ENCODE data around the gene FAM83D. TPM values are rescaled to one million over a fixed set of nuclear protein-coding genes. Genes with fewer than 3 reads are reported as not detected.

FAM83D gene
- total and polyA plus RNA-seq, 2 of the 8 experiments (the other 6 are each of a cell fraction or from before 2014, with no cell fraction given): 60.9 to 62.6 TPM

DNA sequence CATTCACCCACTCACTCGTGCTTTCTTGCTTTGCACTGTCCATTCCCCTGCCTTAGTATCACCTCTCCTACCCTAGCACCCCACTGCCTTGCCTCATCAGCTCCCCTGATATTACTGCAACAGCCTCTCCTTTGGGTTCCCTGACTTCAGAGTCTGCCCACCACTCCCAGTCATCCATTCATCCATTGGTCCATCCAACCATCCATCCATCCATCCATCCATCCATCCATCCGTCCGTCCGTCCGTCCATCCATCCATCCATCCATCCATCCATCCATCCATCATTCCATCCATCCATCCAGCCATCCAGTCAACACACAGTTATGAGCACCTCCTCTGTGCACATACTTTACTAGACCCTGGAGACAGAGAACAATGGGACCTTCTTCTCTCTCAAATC is 22.9 kb upstream of the FAM83D start:
- Histone ChIP-seq H3K9me3 (ENCODE audit: insufficient read depth in 2 of 2, low read depth in 1 of 2, low read length in 1 of 2) (no peaks in the 10 kb centered on the region), H2BK15ac (ENCODE audit: low read length) (no peak overlapping the region), H3K79me1 (ENCODE audit: low read depth, low read length) (no peaks in the 10 kb centered on the region), H4K5ac (ENCODE audit: insufficient read length, low read depth, low read length) (no peak overlapping the region), H4K20me1 (replicated peaks in 1 of 2; ENCODE audit: control insufficient read depth in 1 of 2, insufficient read depth in 2 of 2, low read length in 2 of 2) (peaks cover 0 to 3% of the 10 kb centered on the region in 2 experiments), H4K91ac (replicated peaks; ENCODE audit: insufficient read length, low read length) (no peak overlapping the region), H2AK5ac (ENCODE audit: low read depth, low read length) (no peak overlapping the region), H2AFZ (ENCODE audit: low read length) (no peak overlapping the region), H4K8ac (ENCODE audit: extremely low read depth, insufficient read depth, low read length) (no peak overlapping the region), H3K23me2 (ENCODE audit: low read depth, low read length) (peaks cover 5% of the 10 kb centered on the region; the same call in 1 of the 2 replicates), H3K4me3 (ENCODE audit: extremely low read depth in 1 of 4, insufficient read depth in 2 of 4, low read depth in 3 of 4, low read length in 4 of 4) (no peak overlapping the region), H3K9ac (replicated peaks in 1 of 4; ENCODE audit: extremely low read depth in 1 of 4, low read depth in 3 of 4, low read length in 3 of 4) (no peak overlapping the region), H3K18ac (ENCODE audit: extremely low read depth, low read length) (no peak overlapping the region), H3K4me2 (ENCODE audit: insufficient read depth in 1 of 2, low read depth in 2 of 2, low read length in 2 of 2) (no peak overlapping the region), H3K4me1 (replicated peaks in 1 of 4; ENCODE audit: control insufficient read depth in 3 of 4, insufficient read depth in 4 of 4, low read length in 3 of 4) (no peaks in the 10 kb centered on the region), H3K56ac (replicated peaks; ENCODE audit: insufficient read length, low read depth, low read length) (no peak overlapping the region), H3K79me2 (ENCODE audit: control insufficient read depth in 1 of 2, insufficient read depth in 2 of 2, low read length in 2 of 2) (no peaks in the 10 kb centered on the region; a peak in 1 of 4 replicates), H2BK5ac (ENCODE audit: low read depth, low read length) (no peak overlapping the region), H3K27me3 (replicated peaks in 1 of 4; ENCODE audit: control insufficient read depth in 3 of 4, extremely low read depth in 1 of 4, insufficient read depth in 3 of 4, low read length in 3 of 4) (no peaks in the 10 kb centered on the region), H2BK12ac (ENCODE audit: low read depth, low read length) (no peak overlapping the region), H3K36me3 (ENCODE audit: control insufficient read depth in 2 of 4, insufficient read depth in 4 of 4, low read length in 3 of 4) (no peaks in the 10 kb centered on the region; a peak in 1 of 8 replicates), H2BK20ac (ENCODE audit: low read length) (no peak overlapping the region), H2BK120ac (replicated peaks; ENCODE audit: low read depth, low read length) (no peak overlapping the region), H3K14ac (ENCODE audit: insufficient read length) (no peak overlapping the region), H3K27ac (ENCODE audit: low read depth, low read length) (no peak overlapping the region), H3K4ac (replicated peaks; ENCODE audit: insufficient read length, low read depth, low read length) (no peak overlapping the region), H3K23ac (ENCODE audit: insufficient read length) (no peak overlapping the region)
- DNase-seq (ENCODE audit: low read depth in 1 of 2, low spot score in 2 of 2) (no peak), FAIRE-seq (no peak)
- CTCF ChIA-PET (ENCODE audit: partially characterized antibody): interaction anchor here (0.8 to 2.1 kb wide), 5 partner anchors 9 to 172 kb away, joined by 3 to 8 read pairs (median 3); no protein-coding TSS in a partner anchor
- WGBS, 2 experiments (ENCODE audit: extremely low coverage in 1 of 2, insufficient coverage in 1 of 2, insufficient read length in 1 of 2, insufficient replicate concordance in 2 of 2, low coverage in 1 of 2, low lambda C conversion rate in 2 of 2, missing lambda C conversion rate in 1 of 2): 69% methylated on average over 5 of the region's 5 CpGs; no CpG with 5 or more reads in 1 of the 2 experiments
- POLR2A ChIA-PET (ENCODE audit: partially characterized antibody): interaction anchor here (1.1 to 1.6 kb wide), 2 partner anchors 9 to 23 kb away, joined by 3 read pairs; partner anchors contain the start of gene FAM83D
- TF ChIP-seq NRF1 (IDR thresholded peaks at IDR 0.05; ENCODE audit: low read depth, low read length) (no peak), EGR1 (IDR thresholded peaks at IDR 0.05; ENCODE audit: borderline replicate concordance, low read depth, low read length) (no peak), SUZ12 (IDR thresholded peaks at IDR 0.05; ENCODE audit: low read length) (no peak), CHD1 (IDR thresholded peaks at IDR 0.05; ENCODE audit: low read depth, low read length) (no peak), TBP (IDR thresholded peaks at IDR 0.05; ENCODE audit: low read depth, low read length) (no peak), FOSL1 (IDR thresholded peaks at IDR 0.05; ENCODE audit: insufficient read depth, low read depth, low read length) (no peak), YY1 (IDR thresholded peaks at IDR 0.05; ENCODE audit: low read depth, low read length) (no peak), SP2 (IDR thresholded peaks at IDR 0.05; ENCODE audit: low read length) (no peak), SP1 (IDR thresholded peaks at IDR 0.05; ENCODE audit: low read depth, low read length) (no peak), TAF1 (IDR thresholded peaks at IDR 0.05; ENCODE audit: low read depth, low read length) (no peak), HDAC6 (IDR thresholded peaks at IDR 0.05; ENCODE audit: low read depth, low read length) (no peak), MAFK (IDR thresholded peaks at IDR 0.05; ENCODE audit: low read depth, low read length) (no peak), SIN3A (conservative IDR thresholded peaks at IDR 0.05 in 1 of 2, IDR thresholded peaks at IDR 0.05 in 1 of 2; ENCODE audit: low read depth in 1 of 2, low read length in 2 of 2) (no peak), JUND (IDR thresholded peaks at IDR 0.05; ENCODE audit: low read length) (no peak)
- TF ChIP-seq, protein P1, sequence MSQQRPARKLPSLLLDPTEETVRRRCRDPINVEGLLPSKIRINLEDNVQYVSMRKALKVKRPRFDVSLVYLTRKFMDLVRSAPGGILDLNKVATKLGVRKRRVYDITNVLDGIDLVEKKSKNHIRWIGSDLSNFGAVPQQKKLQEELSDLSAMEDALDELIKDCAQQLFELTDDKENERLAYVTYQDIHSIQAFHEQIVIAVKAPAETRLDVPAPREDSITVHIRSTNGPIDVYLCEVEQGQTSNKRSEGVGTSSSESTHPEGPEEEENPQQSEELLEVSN (IDR thresholded peaks at IDR 0.05): no peak
